Hepatic stellate cell (primary cell): Measurements from ENCODE around the gene PEX1.
A peak's percentile ranks its signal among the peaks of the same experiment; 100 is the strongest.
"Not testable (repeated sequence)": the region's sequence is repeated elsewhere in the genome, so short reads cannot be mapped to it uniquely, and the experiment has no call there.

Source experiments
- DNase-seq: peaks from one replicate; pipeline ENCODE4 v3.0.0; 2011; ENCODE audit warnings: low spot score

PEX1 gene

DNA sequence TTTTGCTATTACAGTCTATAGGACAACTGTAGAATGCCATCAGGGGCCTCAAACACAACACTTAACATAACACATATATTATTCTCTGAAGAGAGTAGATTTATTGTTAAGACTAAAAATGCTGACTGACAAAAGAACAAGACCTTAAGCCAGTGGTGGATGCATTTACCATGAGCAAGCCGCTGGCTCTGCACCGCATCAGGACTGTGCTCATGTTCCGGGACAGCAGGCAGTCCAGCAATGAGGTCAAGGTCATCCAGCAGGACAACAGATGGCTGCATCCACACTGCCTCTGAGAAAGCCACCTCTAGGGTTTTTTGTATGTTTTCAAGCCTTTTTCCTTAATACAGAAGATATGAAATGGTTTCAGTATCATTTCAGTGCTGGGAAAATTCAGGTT, 23.8 kb downstream of the PEX1 start:
- no peak for DNase-seq

DNA sequence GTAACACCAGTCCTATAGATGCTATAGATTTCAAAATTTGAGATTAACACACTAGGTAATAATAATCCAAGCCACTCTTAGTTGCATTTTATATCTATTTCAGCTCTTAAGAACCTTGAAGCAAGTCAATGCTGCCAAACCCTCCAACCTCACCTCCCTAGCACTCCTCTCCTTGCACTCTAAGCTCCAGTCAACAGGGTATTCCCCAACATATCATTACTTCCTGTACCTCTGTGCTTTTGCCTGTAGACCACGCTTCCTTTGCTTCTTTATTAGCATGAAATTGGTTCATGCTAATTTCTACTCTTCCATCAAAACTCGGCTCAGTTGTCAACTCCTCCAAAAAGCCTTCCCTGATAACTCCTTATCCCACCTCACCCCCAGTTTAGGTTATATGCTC, 24.6 kb downstream of the PEX1 start:
- no peak for DNase-seq

DNA sequence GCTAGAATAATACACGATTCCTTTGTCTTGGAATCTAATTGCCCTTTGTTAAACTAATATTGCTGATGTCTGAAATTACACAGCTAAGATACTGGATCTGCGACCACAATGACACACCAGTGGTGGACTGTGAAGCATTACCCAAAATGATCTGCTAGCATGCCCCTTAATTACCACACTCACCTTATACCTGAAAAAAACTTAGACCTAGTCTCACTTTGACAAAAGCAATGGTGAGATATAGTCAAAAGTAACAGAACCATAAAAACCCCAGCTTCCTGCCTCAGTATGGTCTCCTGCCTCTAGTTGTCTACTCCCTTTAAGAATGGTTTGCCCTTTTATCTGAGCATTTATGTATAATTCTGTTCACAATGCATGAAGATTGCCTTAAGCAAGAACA, 29.8 kb downstream of the PEX1 start:
- no peak for DNase-seq

DNA sequence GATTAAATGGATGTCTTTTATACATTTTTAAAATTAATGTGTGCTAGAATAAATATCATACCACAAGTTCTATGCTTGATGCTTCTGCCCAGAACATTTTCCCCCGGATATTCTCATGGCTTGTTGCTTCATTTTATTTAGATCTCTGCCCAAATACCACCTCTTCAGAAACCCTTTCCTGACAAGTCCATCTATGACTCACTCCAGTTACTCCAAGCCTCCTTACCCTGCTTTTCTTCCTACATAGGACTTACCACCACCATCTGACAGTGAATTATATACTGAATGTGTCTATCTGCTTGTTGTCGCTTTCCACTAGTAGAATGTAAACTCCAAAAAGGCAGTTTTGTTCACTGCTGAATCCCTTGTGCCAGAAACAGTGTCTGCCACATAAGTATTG, 31.4 kb downstream of the PEX1 start:
- peak; percentile 11 for DNase-seq

DNA sequence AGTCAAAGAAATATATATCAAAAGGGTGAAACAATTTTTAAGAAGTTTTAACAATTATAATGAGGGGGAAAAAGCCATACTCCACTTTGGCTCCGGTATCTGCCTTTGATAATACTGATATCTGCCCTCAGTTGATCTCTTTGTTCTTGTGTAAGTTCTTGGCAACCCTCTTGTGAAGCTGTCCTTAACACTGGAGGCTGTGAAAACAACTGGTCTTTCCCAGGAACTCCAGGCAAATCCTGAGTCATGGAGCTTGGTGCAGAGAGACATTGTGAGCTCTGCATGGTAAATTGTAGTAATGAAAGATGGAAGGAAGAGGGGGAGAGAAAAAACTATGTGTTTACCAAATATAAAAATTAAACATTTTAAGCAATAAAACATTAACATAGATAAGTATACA, 38.7 kb downstream of the PEX1 start:
- no peak for DNase-seq

DNA sequence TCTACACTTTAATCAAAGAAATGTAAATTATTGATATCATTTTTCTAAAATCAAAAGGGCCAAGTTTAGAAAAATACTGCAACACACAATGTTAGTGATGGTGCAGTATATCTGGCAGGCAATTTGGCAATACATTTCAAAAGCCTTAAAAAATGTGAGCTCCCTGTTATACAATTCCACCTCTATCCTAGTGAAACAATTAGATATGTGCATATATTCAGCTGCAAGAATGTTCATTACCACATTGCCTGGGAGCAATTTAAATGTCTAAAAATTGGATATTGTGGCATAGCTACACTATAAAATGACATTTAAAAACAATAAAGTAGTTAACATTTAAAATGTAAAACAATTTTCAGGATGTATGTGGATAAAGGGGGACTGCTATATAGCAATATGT, 40.5 kb downstream of the PEX1 start:
- DNase-seq = no peak

DNA sequence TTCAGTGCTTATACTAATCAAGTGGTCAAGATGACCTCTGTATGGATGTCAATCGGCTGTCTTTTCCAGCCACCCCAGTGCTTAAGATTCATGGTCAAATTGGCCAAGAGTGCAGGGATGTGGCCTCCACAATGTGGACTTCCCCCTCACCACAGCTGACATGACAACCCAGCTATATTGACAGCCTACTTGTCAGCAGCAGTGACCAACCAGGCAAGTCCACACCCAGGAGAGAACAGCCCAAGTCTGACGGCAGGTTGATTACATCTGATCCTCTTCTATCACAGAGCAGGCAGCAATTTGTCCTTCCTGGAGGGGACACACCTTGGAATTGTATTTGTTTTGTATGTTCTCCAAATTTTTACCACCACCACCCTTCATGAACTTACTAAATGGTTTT, 42.3 kb downstream of the PEX1 start:
- no peak for DNase-seq

DNA sequence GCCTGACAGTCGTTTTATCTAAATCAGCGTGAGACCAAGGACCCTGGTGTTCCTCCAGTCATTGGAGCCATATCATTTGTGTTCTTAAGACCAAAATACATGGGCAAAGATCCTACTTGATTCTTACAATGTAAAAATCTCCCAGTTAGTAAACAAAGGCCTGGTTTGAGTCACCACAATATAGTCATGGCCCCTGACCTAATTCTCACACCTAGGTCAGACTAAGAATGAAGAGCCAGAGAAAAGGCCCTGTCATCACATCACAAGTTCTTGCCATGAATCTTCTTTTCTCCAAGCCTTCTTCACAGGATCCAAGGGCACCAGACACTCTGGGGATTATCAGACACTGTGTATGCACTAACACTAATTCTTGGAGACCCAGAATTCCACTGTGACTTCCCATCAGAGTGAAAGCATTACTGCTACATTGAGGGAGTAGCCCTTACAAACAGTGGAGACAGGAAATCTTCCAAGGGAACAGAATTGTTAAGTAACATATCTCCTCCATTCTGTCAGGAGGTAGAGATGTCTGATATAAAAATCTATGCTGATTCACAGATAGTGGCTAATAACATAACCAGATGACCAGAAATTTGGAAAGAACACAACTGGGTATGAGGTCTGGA, 42.9 kb downstream of the PEX1 start:
- DNase-seq = no peak

DNA sequence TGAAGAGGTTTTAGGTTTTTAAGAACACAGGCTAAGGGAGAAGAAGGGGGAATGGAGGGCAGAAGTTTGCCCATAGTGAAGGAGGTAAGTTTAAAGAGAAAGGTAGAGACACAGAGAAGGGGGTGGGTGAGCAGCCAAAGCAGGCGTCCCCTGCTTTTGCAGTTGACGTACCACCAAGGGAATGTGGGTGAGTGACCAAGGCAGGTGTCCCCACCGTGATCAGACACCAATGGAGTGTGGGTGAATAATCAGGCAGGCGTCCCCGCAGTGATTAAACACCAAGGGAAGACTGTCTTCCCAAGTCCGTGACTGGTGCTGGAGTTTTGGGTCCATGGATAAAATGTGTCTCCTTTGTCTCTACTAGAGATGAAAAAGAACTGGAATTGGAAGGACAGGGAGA, 44.1 kb downstream of the PEX1 start:
- not testable (repeated sequence) for DNase-seq

DNA sequence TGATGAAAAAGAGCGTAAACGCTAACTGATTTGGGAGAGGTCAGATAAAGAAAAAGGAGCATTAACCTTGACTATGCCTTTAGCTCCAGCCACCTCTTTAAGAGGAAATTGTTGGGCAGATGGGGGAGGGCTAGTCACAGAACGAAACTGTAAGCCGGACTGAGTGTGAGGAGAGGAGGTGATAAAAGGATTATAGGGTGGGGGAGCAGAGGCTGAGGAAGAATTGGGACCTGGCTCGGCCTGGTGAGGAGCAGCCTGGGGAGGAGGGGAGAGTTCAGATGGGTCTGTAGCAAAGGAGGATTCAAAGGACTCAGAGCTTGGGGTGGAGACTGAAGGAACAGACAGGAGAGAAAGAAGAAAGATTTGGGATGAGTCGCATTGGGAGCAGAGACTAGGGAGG, 44.7 kb downstream of the PEX1 start:
- not testable (repeated sequence) for DNase-seq

DNA sequence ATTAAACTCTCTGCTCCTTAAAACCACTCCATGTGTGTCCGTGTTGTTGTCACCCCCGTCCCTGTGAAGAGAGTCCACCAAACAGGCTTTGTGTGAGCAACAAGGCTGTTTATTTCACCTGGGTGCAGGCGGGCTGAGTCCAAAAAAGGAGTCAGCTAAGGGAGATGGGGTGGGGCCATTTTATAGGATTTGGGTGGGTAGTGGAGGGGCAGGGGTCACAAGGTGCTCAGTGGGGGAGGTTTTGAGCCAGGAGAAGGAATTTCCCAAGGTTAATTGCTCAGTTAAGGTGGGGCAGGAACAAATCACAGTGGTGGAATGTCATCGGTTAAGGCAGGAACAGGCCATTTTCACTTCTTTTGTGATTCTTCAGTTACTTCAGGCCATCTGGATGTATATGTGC, 49.2 kb downstream of the PEX1 start:
- DNase-seq = not testable (repeated sequence)

DNA sequence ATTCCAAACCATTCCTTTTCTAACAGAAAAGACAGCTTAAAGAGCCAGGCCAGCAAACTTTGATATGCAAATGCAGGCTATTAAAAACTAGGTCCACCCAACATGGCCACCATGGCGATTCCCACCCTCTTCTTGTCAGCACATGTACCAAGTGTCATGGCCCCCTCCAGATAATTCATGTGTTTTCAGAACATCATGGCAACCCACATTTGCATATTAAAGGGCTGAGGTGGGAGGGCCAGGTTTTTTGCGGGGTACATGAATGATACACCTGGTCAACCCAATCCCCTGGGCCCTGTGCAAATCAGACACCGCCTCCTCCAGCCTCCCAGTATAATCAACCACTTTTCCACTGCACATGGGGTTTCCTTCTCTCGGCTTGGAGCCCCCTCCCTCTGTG, 49.6 kb downstream of the PEX1 start:
- no peak for DNase-seq

DNA sequence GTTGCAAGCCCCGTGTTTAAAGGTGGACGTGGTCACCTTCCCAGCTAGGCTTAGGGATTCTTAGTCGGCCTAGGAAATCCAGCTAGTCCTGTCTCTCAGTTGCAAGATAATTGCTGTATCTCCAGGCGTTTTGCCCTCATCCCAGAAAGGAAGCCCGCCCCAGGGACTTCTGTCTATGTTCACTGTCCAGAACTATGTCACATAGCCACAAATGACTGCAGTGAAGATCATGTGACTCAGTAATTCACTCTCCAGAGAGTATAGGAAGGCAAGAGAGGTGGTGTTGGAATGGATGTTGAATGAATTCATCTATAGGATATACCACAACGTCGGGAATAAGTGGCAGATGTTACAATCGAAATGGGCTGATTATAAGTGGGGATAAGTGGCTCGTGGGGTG, 50.2 kb downstream of the PEX1 start:
- no peak for DNase-seq

DNA sequence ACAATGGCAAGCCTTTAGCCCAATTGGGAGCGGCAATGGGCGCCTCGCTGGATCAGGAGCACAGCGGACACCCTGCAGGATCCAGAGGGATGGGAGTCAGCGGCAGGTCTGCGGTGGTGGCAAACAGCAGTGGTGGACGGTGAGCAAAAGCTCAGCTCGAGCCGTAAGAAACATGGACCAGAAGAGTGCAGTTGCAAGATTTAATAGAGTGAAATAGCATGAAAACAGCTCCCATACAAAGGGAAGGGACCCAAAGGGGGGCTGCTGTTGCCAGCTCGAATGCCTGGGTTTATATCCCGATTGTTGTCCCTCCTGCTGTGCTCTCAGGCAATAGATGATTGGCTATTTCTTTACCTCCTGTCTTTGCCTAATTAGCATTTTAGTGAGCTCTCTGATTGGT, 50.6 kb downstream of the PEX1 start, which contains the start of gene ERVW-1:
Gene ERVW-1 (minus strand): TSS at position 266 of the 400 bp plus-strand sequence. CDS start 7,565 bp downstream, outside the sequence.
- DNase-seq = not testable (repeated sequence)

DNA sequence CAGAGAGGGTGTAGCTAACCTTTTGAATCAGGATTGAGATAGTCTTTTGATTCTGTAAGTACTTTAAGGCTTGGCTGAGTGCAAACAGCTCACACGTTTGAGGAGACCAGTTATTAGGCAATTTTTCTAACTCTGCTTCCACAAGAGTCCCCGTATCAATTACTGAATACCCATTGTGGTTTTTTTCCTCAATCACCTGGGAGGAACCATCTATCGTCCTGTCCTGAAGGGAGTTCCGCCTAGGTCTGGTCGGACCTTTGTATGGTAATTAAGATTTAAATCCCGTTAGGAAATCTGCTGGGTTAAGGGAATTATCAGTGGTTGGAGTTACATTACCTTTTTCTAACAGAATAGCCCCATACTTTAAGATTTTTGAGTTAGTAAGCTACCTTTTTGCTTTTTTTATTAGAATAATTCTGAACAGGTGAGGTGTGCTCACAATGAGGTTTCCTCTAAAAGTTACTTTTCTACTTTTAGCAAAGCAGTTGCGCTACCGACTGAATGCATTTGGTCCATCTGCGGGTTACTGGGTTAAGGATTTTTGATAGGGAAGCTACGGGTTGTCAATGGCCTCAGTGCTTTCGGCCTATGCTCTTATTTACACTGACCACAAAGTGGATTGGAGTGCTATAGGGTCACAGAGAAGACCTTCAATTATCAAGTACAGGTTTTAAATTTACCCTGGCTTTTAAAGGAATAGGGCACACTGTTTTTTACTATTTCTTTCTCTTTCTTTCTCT, 52.3 kb downstream of the PEX1 start:
- DNase-seq = not testable (repeated sequence)

DNA sequence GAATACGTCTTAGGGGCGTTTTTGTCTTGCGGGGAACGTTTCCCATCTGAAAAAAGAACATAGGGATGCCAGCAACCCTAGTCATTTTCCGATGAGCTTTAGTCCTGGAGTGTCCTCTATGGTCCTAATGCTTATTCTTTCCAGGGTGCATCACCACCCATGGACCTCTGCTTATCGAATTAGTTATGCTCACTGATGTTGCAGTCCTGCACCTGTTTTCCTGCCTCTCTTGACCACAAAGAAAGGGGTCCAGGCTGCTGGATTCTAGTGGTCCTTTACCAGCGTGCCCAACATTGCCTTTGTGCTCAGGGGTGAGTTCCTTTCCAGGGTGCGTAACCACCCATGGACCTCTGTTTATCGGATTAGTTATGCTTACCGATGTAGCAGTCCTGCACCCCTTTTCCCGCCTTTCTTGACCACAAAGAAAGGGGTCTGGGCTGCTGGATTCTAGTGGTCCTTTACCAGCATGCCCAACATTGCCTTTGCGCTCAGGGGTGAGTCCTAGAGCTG, 53.0 kb downstream of the PEX1 start:
- DNase-seq = not testable (repeated sequence)

DNA sequence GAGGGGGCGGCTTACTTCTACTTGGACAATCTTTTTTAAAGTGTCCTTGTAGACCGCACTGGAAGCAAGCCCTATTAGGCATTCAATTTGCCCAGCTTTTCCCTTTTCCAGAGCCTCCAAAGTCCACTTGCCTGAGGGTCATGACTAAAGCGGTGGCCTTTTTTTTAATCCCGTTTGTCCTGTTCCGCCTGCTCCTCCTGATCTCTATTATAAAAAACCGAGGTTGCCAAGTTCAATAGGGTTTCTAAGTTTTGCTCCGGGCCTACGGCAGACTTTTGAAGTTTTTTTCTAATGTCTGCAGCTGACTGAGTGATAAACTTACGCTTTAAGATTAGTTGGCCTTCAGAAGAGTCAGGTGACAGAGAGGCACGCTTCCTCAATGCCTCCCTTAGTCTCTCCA, 54.3 kb downstream of the PEX1 start:
- not testable (repeated sequence) for DNase-seq

DNA sequence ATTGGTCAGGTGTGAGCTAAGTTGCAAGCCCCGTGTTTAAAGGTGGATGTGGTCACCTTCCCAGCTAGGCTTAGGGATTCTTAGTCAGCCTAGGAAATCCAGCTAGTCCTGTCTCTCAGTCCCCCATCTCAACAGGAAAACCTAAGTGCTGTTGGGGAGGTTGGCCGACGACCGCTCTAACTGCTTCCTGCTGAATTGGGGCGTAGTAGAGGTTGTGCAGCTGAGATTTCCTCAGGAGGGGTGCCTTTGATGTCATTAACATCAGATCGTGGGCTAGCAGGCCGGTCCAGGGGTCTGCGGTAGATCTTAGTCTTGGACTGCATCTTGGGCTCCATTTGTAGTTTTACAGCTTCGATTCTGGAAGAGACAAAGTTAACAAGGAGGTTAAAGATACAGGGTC, 59.7 kb downstream of the PEX1 start:
- DNase-seq = not testable (repeated sequence)

DNA sequence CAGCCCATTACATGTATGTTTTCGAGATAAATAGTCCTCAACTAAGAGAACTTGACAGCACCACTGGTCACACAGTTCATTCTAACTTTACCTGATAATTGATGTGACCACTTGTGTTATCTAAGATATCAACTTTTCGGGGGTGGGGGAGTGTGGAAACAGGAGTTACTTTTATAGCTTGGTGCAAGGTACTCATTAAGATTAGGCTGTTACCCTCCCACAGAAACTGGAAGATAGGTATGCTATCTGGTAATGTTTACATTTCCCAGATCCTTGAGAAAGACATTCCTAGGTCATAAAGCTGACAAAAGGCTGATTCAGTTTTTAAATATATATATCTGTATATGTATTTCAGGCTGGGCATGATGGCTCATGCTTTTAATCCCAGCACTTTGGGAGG, 61.6 kb downstream of the PEX1 start:
- no peak for DNase-seq

DNA sequence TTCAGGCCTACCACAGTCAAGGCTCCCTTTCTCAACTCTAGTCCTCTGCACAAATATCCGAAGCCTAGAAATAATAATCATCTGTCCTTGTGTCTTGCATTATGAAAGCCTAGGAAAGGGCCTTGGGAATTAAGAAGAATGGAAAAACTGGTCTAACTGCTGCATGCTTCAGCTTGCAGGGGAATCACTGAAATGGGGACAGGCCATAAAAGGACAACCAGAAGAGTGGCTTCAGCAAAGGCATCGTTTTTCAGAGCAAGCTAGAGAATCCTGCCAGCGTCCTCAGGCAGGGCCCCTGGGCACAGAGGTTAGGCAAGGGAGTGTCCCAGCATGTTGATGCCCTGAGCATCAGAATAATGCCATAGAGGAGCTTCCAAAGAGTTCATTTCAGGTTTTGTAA, 63.8 kb downstream of the PEX1 start:
- no peak for DNase-seq

DNA sequence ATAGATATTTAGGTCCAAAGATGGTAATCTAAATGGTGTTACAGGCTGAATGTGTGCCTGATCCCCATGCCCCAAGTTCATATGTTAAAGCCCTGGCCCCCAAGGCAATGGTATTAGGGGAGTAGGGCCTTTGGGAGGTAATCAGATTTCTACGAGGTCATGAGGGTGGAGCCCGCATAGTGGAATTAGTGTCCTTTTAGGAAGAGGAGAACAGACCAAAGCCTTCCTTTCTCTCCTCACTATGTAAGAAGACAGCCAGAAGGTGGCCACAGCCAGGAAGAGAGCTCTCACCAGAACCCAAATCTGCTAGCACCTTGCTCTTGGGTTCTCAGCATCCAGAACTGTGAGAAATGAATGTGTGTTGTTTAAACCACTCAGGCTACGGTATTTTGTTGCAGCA, 65.8 kb downstream of the PEX1 start:
- no peak for DNase-seq

DNA sequence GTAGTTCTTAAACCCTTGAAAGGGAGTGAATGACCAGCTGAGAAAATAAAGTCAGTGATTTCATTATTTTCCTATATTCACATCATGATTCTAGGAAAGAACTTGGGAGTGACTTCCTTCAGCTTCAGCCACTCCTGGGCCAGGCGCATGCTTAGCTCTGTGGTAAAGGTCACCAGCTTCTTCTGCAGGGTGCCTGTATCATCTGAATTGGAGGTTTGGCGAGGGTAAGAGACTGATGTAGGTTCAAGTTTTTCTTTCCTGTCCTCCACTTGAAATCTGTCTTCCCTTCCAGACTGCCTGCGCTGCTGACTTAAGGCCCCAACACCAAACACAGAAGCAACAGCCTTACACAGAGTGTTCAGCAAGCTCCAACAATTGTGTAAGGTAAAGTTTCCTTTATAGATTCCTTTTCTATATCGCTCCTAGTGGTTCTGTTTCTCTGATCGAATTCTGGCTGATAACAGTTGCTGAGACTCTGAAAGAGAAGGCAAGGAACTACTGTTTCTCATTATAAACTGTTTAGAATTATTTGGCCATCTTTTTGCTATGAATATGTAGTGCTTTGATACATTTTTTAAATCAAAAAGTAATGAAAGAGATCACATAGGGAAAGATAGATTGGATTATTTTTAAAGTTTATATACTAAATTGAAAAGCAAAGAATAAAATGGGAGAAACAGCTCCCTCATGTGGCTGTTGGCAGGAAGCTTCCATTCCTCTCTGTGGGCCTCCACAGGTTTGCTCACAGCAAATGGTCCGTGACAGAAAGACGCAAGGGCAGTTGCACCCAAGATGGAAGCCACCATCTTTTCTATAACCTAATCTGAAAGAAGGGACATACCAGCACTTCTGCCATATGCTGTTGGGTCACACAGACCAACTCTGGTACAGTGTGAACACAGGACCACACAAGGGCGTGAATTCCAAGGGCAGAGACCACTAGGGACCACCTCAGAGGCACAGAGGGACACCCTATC, 67.0 kb downstream of the PEX1 start:
- DNase-seq = peak; percentile 57
